Astrocyte of the spinal cord (primary cell): ENCODE data around the gene MGAT3.

ENCODE experiments used
- DNase-seq: peaks from one replicate; pipeline ENCODE4 v3.0.0; 2011; ENCODE audit warnings: low read depth, low spot score
- H3K4me3 ChIP-seq: 2 replicates; pipeline ENCODE4 v1.5.1; 2011; ENCODE audit warnings: low read depth, mild to moderate bottlenecking, low read length, moderate library complexity
- CTCF ChIP-seq: IDR thresholded peaks from 2 replicates; pipeline ENCODE4 v1.5.1; 2012; ENCODE audit warnings: low read depth, mild to moderate bottlenecking, low read length, inconsistent platforms
- in situ Hi-C: cut with HindIII; loops from 2 replicates; pipeline ENCODE4 v1.10.0; 2017; ENCODE audit warnings: low sequenced_read_pairs

The MGAT3 gene

GRCh38 chr22:39431821-39432251 lies 25.0 kb upstream of the MGAT3 start:
- no peak for TF ChIP-seq CTCF
- in situ Hi-C loops, result no loop called here
- H3K4me3 ChIP-seq, result no peak overlapping the region
- DNase-seq, result peak; percentile 26

- DNase-seq, result no peak
- H3K4me3 ChIP-seq, result no peak overlapping the region
- in situ Hi-C loops, result no loop called here
- no peak for TF ChIP-seq CTCF
Measured at GRCh38 chr22:39432361-39432811, 24.4 kb upstream of the MGAT3 start.

- in situ Hi-C loops, result no loop called here
- no peak for DNase-seq
- TF ChIP-seq CTCF, result no peak
- no peak overlapping the region for H3K4me3 ChIP-seq
Measured at GRCh38 chr22:39433476-39434242, 23.2 kb upstream of the MGAT3 start.

GRCh38 chr22:39434243-39434653 lies 22.6 kb upstream of the MGAT3 start:
- TF ChIP-seq CTCF, result no peak
- H3K4me3 ChIP-seq, result no peak overlapping the region
- in situ Hi-C loops, result no loop called here
- DNase-seq, result no peak

- no peak for DNase-seq
Measured at GRCh38 chr22:39434721-39435120, 22.1 kb upstream of the MGAT3 start.

GRCh38 chr22:39435616-39436015 lies 21.2 kb upstream of the MGAT3 start:
- in situ Hi-C loops, result no loop called here
- TF ChIP-seq CTCF, result no peak
- no peak for DNase-seq
- H3K4me3 ChIP-seq, result no peak overlapping the region

More at GRCh38 chr22:39434721-39435120, 22.1 kb upstream of the MGAT3 start:
- H3K4me3 ChIP-seq, result no peak overlapping the region
- no peak for TF ChIP-seq CTCF
- in situ Hi-C loops, result no loop called here
